ENCODE measurements around the gene TEX51.

The TEX51 gene

GRCh38 chr2:126895336-126895735 is 3.4 kb upstream of the TEX51 start:
- Histone ChIP-seq H3K4me3 (ENCODE audit: low read depth in 1 of 2, low read length in 1 of 2) (no peak overlapping the region), H3K9me3 (no peaks in the 10 kb centered on the region), H3K27ac (no peak overlapping the region), H3K4me1 (ENCODE audit: control insufficient read depth in 1 of 2, insufficient read depth in 1 of 2, low read depth in 1 of 2, low read length in 1 of 2) (no peaks in the 10 kb centered on the region), H3K36me3 (no peaks in the 10 kb centered on the region), H3K27me3 (no peaks in the 10 kb centered on the region)
- TF ChIP-seq, protein P1, sequence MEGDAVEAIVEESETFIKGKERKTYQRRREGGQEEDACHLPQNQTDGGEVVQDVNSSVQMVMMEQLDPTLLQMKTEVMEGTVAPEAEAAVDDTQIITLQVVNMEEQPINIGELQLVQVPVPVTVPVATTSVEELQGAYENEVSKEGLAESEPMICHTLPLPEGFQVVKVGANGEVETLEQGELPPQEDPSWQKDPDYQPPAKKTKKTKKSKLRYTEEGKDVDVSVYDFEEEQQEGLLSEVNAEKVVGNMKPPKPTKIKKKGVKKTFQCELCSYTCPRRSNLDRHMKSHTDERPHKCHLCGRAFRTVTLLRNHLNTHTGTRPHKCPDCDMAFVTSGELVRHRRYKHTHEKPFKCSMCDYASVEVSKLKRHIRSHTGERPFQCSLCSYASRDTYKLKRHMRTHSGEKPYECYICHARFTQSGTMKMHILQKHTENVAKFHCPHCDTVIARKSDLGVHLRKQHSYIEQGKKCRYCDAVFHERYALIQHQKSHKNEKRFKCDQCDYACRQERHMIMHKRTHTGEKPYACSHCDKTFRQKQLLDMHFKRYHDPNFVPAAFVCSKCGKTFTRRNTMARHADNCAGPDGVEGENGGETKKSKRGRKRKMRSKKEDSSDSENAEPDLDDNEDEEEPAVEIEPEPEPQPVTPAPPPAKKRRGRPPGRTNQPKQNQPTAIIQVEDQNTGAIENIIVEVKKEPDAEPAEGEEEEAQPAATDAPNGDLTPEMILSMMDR (IDR thresholded peaks at IDR 0.05) = no peak

DNA sequence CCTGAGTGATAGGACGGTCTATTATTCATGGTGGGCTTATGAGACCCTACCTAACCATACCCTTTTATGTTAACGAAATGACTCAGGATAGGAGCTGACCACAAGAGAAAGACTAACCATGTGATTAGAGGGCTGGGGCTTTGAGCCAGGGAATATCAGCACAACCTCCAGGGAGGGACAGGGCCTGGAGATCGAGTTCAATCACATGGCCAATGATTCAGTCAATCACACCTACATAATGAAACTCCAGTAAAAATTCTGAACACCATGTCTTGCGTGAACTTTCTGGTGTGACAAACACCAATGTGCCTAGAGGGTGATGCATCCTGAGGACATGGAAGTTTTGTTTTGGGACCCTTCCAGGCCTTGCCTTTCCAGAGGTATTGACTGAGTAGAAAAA is 2.2 kb upstream of the TEX51 start:
- Histone ChIP-seq H3K4me1 (ENCODE audit: control insufficient read depth in 1 of 2, insufficient read depth in 1 of 2, low read depth in 1 of 2, low read length in 1 of 2) (no peaks in the 10 kb centered on the region), H3K36me3 (no peaks in the 10 kb centered on the region), H3K9me3 (no peaks in the 10 kb centered on the region), H3K27me3 (no peaks in the 10 kb centered on the region), H3K27ac (no peak overlapping the region), H3K4me3 (ENCODE audit: low read depth in 1 of 2, low read length in 1 of 2) (no peak overlapping the region)
- TF ChIP-seq, protein P1 (IDR thresholded peaks at IDR 0.05) = no peak

DNA sequence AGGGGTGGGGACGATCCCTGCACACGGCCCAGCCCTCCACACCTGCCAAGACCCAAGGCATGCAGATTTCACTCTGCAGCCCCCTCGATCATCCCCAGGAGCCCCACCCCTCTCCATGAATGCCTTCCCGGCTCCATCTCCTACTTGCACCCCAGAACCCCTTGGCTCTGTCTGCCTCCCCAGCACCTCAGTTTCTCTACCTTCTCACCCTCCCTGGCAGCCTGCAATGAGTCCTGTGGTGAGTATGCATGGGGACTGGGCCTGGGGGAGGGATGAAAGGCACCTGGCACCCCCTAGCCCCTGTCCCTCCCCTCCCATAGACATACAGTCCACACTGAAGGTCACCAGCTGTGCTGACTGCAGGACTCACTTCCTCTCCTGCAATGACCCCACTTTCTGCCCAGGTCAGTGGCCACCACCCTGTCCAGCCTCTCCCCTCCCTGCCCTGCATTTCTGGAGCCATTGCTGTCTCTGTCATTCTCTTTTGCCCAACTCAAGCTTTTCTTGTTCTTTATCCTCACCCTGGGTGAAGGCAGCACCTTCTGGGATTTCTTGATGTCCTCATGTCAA is 1.0 kb downstream of the TEX51 start:
- Histone ChIP-seq H3K4me1 (ENCODE audit: control insufficient read depth in 1 of 2, insufficient read depth in 1 of 2, low read depth in 1 of 2, low read length in 1 of 2) (no peaks in the 10 kb centered on the region), H3K9me3 (no peaks in the 10 kb centered on the region), H3K27ac (no peak overlapping the region), H3K36me3 (no peaks in the 10 kb centered on the region), H3K4me3 (ENCODE audit: low read depth in 1 of 2, low read length in 1 of 2) (no peak overlapping the region), H3K27me3 (no peaks in the 10 kb centered on the region)
- TF ChIP-seq, protein P1 (IDR thresholded peaks at IDR 0.05) = no peak

GRCh38 chr2:126900646-126901319 is 2.1 kb downstream of the TEX51 start:
- Histone ChIP-seq H3K27ac (no peak overlapping the region), H3K27me3 (no peaks in the 10 kb centered on the region), H3K4me1 (ENCODE audit: control insufficient read depth in 1 of 2, insufficient read depth in 1 of 2, low read depth in 1 of 2, low read length in 1 of 2) (no peaks in the 10 kb centered on the region), H3K36me3 (no peaks in the 10 kb centered on the region), H3K9me3 (no peaks in the 10 kb centered on the region), H3K4me3 (ENCODE audit: low read depth in 1 of 2, low read length in 1 of 2) (no peak overlapping the region)
- TF ChIP-seq, protein P1 (IDR thresholded peaks at IDR 0.05) = no peak

- Histone ChIP-seq H3K27ac (no peak overlapping the region), H3K27me3 (no peaks in the 10 kb centered on the region), H3K9me3 (no peaks in the 10 kb centered on the region), H3K4me3 (ENCODE audit: low read depth in 1 of 2, low read length in 1 of 2) (no peak overlapping the region), H3K4me1 (ENCODE audit: control insufficient read depth in 1 of 2, insufficient read depth in 1 of 2, low read depth in 1 of 2, low read length in 1 of 2) (no peaks in the 10 kb centered on the region), H3K36me3 (no peaks in the 10 kb centered on the region)
- TF ChIP-seq, protein P1 (IDR thresholded peaks at IDR 0.05) = no peak
Observed at GRCh38 chr2:126901459-126901858, 2.8 kb downstream of the TEX51 start.

Measured in neutrophil (primary cell).